ENCODE measurements around the gene BANF2.

DNA sequence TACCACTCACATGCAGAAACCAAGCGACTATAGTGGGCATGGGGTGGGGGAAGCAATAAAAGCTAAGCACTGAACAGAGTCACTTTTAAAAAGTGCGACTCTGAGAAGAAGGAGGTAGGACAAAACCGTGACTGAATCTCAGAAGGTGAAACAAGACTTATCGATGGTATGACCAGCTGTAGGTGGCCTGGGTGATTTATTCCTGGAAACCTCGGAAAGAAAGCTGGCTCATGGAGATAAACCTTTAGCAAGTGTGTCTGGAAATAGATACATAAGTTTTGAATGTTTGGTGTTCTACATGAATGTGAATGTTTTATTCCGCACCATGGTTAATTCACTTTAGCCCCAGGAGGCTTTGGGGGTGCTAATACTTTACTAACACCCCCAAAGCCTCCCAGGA, 43.9 kb downstream of the BANF2 start:
- TF ChIP-seq, protein P1, sequence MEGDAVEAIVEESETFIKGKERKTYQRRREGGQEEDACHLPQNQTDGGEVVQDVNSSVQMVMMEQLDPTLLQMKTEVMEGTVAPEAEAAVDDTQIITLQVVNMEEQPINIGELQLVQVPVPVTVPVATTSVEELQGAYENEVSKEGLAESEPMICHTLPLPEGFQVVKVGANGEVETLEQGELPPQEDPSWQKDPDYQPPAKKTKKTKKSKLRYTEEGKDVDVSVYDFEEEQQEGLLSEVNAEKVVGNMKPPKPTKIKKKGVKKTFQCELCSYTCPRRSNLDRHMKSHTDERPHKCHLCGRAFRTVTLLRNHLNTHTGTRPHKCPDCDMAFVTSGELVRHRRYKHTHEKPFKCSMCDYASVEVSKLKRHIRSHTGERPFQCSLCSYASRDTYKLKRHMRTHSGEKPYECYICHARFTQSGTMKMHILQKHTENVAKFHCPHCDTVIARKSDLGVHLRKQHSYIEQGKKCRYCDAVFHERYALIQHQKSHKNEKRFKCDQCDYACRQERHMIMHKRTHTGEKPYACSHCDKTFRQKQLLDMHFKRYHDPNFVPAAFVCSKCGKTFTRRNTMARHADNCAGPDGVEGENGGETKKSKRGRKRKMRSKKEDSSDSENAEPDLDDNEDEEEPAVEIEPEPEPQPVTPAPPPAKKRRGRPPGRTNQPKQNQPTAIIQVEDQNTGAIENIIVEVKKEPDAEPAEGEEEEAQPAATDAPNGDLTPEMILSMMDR (conservative IDR thresholded peaks at IDR 0.05; ENCODE audit: low read depth, low read length) = no peak
- TF ChIP-seq EZH2 (IDR thresholded peaks at IDR 0.05; ENCODE audit: borderline replicate concordance, low read depth, low read length, poor library complexity, severe bottlenecking) = no peak
